Measurements from ENCODE around the gene RHBDL1.

RHBDL1 gene

DNA sequence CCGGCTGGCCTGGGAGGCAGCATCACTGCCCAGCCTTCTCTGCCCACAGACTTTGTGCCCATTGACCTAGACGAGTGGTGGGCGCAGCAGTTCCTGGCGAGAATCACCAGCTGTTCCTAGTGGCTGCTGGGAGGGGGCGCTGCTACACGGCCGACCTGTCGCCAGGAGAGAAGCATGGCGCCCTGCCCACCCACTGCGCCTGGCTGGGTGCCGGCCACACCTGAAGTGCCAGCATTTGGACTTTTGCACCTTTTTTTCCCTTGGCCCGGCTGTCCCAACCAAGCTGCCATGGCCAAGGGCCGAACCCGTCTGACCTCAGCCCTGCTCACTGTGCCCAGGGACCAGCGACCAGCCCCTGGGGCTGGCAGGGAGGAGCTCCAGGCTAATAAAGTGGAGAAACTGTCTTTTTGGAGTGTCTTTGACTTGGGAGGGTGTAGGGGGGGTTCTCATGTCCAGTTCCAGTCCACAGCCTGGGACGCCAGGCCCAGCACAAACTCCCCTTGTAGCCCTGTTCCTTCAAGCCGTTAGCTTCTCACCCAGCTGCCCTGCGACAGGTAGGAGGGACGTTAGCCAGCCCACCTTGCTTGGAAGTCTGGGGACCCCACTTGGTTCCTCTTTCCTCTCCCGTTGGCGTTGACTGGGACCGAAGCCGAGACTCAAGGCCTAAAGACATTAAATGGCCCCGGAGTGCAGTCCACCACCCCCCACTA lies 27.2 kb upstream of the RHBDL1 start:
- H3K4me3 ChIP-seq (ENCODE audit: low read depth in 1 of 2, low read length in 2 of 2), result peak overlapping the region; percentile 45 to 84
- H2AFZ ChIP-seq (ENCODE audit: low read depth, low read length), result peak overlapping the region; percentile 85
- H4K20me1 ChIP-seq (ENCODE audit: insufficient read depth, low read length), result 0 out of 2 replicates have a peak, but pooled peaks cover 3% of the 10 kb centered on the region
- peak overlapping the region; percentile 76 for H3K27ac ChIP-seq (ENCODE audit: low read length)
- peak; percentile 55 for DNase-seq
- H3K27me3 ChIP-seq (ENCODE audit: insufficient read depth, low read length, poor library complexity), result no peaks in the 10 kb centered on the region
- peak overlapping the region; percentile 87 for H3K9ac ChIP-seq (ENCODE audit: low read depth, low read length)
- peaks cover 32% of the 10 kb centered on the region for H3K4me1 ChIP-seq (ENCODE audit: insufficient read depth, low read length)
- peak overlapping the region; percentile 92 for H3K4me2 ChIP-seq (ENCODE audit: insufficient read depth, low read length)
- peaks cover 38% of the 10 kb centered on the region for H3K79me2 ChIP-seq (ENCODE audit: insufficient read depth, low read length)
- TF ChIP-seq, protein P1, sequence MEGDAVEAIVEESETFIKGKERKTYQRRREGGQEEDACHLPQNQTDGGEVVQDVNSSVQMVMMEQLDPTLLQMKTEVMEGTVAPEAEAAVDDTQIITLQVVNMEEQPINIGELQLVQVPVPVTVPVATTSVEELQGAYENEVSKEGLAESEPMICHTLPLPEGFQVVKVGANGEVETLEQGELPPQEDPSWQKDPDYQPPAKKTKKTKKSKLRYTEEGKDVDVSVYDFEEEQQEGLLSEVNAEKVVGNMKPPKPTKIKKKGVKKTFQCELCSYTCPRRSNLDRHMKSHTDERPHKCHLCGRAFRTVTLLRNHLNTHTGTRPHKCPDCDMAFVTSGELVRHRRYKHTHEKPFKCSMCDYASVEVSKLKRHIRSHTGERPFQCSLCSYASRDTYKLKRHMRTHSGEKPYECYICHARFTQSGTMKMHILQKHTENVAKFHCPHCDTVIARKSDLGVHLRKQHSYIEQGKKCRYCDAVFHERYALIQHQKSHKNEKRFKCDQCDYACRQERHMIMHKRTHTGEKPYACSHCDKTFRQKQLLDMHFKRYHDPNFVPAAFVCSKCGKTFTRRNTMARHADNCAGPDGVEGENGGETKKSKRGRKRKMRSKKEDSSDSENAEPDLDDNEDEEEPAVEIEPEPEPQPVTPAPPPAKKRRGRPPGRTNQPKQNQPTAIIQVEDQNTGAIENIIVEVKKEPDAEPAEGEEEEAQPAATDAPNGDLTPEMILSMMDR (IDR thresholded peaks at IDR 0.05; ENCODE audit: borderline replicate concordance, extremely low read depth, low read length, poor library complexity, severe bottlenecking), result peak; percentile 67
- no peak for TF ChIP-seq EZH2 (IDR thresholded peaks at IDR 0.05; ENCODE audit: borderline replicate concordance, low read depth, low read length, severe bottlenecking)
- no peaks in the 10 kb centered on the region for H3K9me3 ChIP-seq (ENCODE audit: insufficient read depth, low read length, severe bottlenecking)
- ATAC-seq (ENCODE audit: insufficient read depth, low read depth), result peak; percentile 27; the same call in 1 of the 3 replicates
- H3K36me3 ChIP-seq (ENCODE audit: insufficient read depth, low read length), result peaks cover 28% of the 10 kb centered on the region

DNA sequence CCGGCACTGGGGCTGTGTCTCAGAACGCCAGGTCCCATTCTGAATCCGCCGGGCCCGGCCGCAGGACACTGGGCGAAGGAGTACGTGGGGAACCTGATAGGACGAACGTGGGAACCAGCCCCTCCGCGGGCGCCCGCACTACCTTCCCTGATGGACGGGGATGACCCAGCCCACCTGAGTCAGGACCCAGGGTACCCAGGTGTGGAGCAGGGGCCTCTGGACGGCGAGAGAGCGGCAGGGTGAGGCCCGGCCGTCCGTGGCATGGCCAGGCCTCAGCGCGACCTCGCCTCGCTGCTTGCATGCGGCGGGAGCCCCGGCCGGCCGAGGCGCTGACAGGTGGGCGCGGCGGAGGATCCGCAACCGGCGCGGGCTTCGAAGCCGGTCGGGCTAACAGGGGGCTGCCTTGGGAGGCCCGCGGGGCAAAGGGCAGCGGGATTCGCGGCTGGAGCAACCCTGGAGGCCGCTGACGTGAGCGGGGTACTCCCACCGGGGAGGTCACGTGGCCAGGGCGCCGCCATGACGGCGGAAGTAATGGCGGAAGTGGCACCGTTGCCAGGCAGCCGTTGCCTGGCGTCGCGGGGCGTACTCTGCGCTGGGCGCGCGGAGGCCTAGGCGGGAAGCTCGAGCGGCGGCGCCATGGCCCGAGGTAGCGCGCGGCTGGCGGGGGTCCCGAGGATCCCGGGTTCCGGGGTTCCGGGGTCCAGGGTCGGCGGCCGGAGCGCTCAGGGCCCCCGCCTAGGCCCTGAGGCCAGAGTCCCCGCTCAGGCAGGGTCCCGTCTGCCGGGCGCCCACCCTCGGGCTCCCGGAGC lies 26.5 kb upstream of the RHBDL1 start, which contains the start of gene WDR90:
Gene WDR90 (plus strand): TSS at position 585 of the 809 bp plus-strand sequence. CDS start 52 bp downstream, at position 637.
- Histone ChIP-seq H3K36me3 (ENCODE audit: insufficient read depth, low read length) (peaks cover 36% of the 10 kb centered on the region), H2AFZ (ENCODE audit: low read depth, low read length) (peak within 1 kb of the TSS; percentile 85), H3K4me2 (ENCODE audit: insufficient read depth, low read length) (peak within 1 kb of the TSS; percentile 92), H3K9ac (ENCODE audit: low read depth, low read length) (peak within 1 kb of the TSS; percentile 87), H4K20me1 (ENCODE audit: insufficient read depth, low read length) (0 out of 2 replicates have a peak, but pooled peaks cover 3% of the 10 kb centered on the region), H3K27me3 (ENCODE audit: insufficient read depth, low read length, poor library complexity) (no peaks in the 10 kb centered on the region), H3K4me3 (ENCODE audit: low read depth in 1 of 2, low read length in 2 of 2) (peak within 1 kb of the TSS; percentile 45 to 84), H3K27ac (ENCODE audit: low read length) (peak within 1 kb of the TSS; percentile 76), H3K9me3 (ENCODE audit: insufficient read depth, low read length, severe bottlenecking) (no peaks in the 10 kb centered on the region), H3K79me2 (ENCODE audit: insufficient read depth, low read length) (peaks cover 38% of the 10 kb centered on the region), H3K4me1 (ENCODE audit: insufficient read depth, low read length) (peaks cover 29% of the 10 kb centered on the region)
- peak; percentile 88 for ATAC-seq (ENCODE audit: insufficient read depth, low read depth)
- TF ChIP-seq, protein P1 (IDR thresholded peaks at IDR 0.05; ENCODE audit: borderline replicate concordance, extremely low read depth, low read length, poor library complexity, severe bottlenecking), result no peak
- TF ChIP-seq EZH2 (IDR thresholded peaks at IDR 0.05; ENCODE audit: borderline replicate concordance, low read depth, low read length, severe bottlenecking), result no peak
- peak; percentile 93 for DNase-seq

DNA sequence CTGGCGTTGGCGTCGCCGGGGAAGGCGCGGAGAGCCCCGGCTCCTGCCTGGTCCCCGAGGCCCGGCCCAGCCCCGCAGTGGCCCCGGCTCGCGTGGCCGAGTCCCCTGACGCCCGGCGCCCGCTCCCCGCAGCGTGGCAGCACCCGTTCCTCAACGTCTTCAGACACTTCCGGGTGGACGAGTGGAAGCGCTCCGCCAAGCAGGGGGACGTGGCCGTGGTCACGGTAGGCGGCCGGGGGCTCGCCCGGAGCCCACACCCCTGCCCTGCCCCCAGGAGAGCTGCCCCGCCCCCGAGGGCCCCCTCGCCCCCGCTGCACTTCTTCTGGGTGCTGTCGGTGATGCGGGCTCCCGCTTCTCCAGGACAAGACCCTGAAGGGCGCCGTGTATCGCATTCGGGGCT lies 25.8 kb upstream of the RHBDL1 start:
- peak overlapping the region; percentile 87 for H3K9ac ChIP-seq (ENCODE audit: low read depth, low read length)
- H3K36me3 ChIP-seq (ENCODE audit: insufficient read depth, low read length), result peaks cover 38% of the 10 kb centered on the region
- H3K27me3 ChIP-seq (ENCODE audit: insufficient read depth, low read length, poor library complexity), result no peaks in the 10 kb centered on the region
- H3K4me3 ChIP-seq (ENCODE audit: low read depth in 1 of 2, low read length in 2 of 2), result peak overlapping the region; percentile 45 to 84; a peak in 3 of 4 replicates
- peak overlapping the region; percentile 65 for H3K27ac ChIP-seq (ENCODE audit: low read length)
- peak overlapping the region; percentile 92 for H3K4me2 ChIP-seq (ENCODE audit: insufficient read depth, low read length)
- ATAC-seq (ENCODE audit: insufficient read depth, low read depth), result peak; percentile 23
- peak overlapping the region; percentile 78 for H2AFZ ChIP-seq (ENCODE audit: low read depth, low read length)
- H3K9me3 ChIP-seq (ENCODE audit: insufficient read depth, low read length, severe bottlenecking), result no peaks in the 10 kb centered on the region
- 0 out of 2 replicates have a peak, but pooled peaks cover 3% of the 10 kb centered on the region for H4K20me1 ChIP-seq (ENCODE audit: insufficient read depth, low read length)
- peaks cover 38% of the 10 kb centered on the region for H3K79me2 ChIP-seq (ENCODE audit: insufficient read depth, low read length)
- no peak for TF ChIP-seq EZH2 (IDR thresholded peaks at IDR 0.05; ENCODE audit: borderline replicate concordance, low read depth, low read length, severe bottlenecking)
- TF ChIP-seq, protein P1 (IDR thresholded peaks at IDR 0.05; ENCODE audit: borderline replicate concordance, extremely low read depth, low read length, poor library complexity, severe bottlenecking), result no peak
- DNase-seq, result peak; percentile 41
- H3K4me1 ChIP-seq (ENCODE audit: insufficient read depth, low read length), result peaks cover 29% of the 10 kb centered on the region
